MG63 (cell line): Measurements from ENCODE around the gene PANX1. TPM values are rescaled to one million over a fixed set of nuclear protein-coding genes. Genes with fewer than 3 reads are reported as not detected.
"Not testable (repeated sequence)": the region's sequence is repeated elsewhere in the genome, so short reads cannot be mapped to it uniquely, and the experiment has no call there.

Experiments used
- DNase-seq: peaks from one replicate; pipeline ENCODE4 v3.0.0-alpha.2; 2020
- H3K27me3 ChIP-seq: fragments of 250-450 bp; sonication (Bioruptor Pico); 2 replicates; pipeline ENCODE4 v1.5.1; 2020; ENCODE audit warnings: mild to moderate bottlenecking, moderate library complexity
- H3K36me3 ChIP-seq: fragments of 250-450 bp; sonication (Bioruptor Pico); 2 replicates; pipeline ENCODE4 v1.5.1; 2020; ENCODE audit warnings: mild to moderate bottlenecking, moderate library complexity
- H3K4me3 ChIP-seq: fragments of 250-450 bp; sonication (Bioruptor Pico); 2 replicates; pipeline ENCODE4 v1.5.1; 2020; ENCODE audit warnings: mild to moderate bottlenecking, moderate library complexity
- H3K9me3 ChIP-seq: fragments of 250-450 bp; sonication (Bioruptor Pico); 2 replicates; pipeline ENCODE4 v1.5.1; 2020; ENCODE audit warnings: mild to moderate bottlenecking, moderate library complexity
- total RNA-seq: library from RNA; depleted of rRNA; stranded (reverse); fragments of >200 nt; shearing (Covaris generic); gene quantifications from 2 replicates; pipeline ENCODE4 v1.2.3, GENCODE V29; 2014; ENCODE audit warnings: low replicate concordance; rRNA removed

The PANX1 gene
- total RNA-seq = 16.8 and 19.4 TPM in 2 replicates

- peak; percentile 83 for DNase-seq
- no peaks in the 10 kb centered on the region for H3K36me3 ChIP-seq
- H3K27me3 ChIP-seq = no peaks in the 10 kb centered on the region
- peak within 1 kb of the TSS; percentile 97 for H3K4me3 ChIP-seq
- 0 out of 2 replicates have a peak, but pooled peaks cover 3% of the 10 kb centered on the region for H3K9me3 ChIP-seq
Observed at GRCh38 chr11:94128746-94129511, at the start of gene PANX1. TSS of gene PANX1 (plus strand) at chr11:94128841. CDS start at chr11:94129313, 472 bp downstream.

- Histone ChIP-seq H3K27me3 (no peaks in the 10 kb centered on the region), H3K36me3 (no peaks in the 10 kb centered on the region), H3K9me3 (no peaks in the 10 kb centered on the region), H3K4me3 (no peak overlapping the region)
- no peak for DNase-seq
Observed at GRCh38 chr11:94084164-94084563, 44.5 kb upstream of the PANX1 start.

- no peak for DNase-seq
- Histone ChIP-seq H3K36me3 (no peaks in the 10 kb centered on the region), H3K27me3 (no peaks in the 10 kb centered on the region), H3K4me3 (no peak overlapping the region), H3K9me3 (no peaks in the 10 kb centered on the region)
Observed at GRCh38 chr11:94088906-94089305, 39.7 kb upstream of the PANX1 start.

- DNase-seq = no peak
- no peak overlapping the region for H3K4me3 ChIP-seq
- H3K36me3 ChIP-seq = no peaks in the 10 kb centered on the region
Observed at GRCh38 chr11:94089341-94089740, 39.3 kb upstream of the PANX1 start.

GRCh38 chr11:94090401-94090800 lies 38.2 kb upstream of the PANX1 start:
- Histone ChIP-seq H3K9me3 (no peaks in the 10 kb centered on the region), H3K4me3 (no peak overlapping the region), H3K27me3 (no peaks in the 10 kb centered on the region), H3K36me3 (no peaks in the 10 kb centered on the region)
- DNase-seq = no peak

More at GRCh38 chr11:94089341-94089740, 39.3 kb upstream of the PANX1 start:
- no peaks in the 10 kb centered on the region for H3K9me3 ChIP-seq
- H3K27me3 ChIP-seq = no peaks in the 10 kb centered on the region

GRCh38 chr11:94091091-94091490 lies 37.5 kb upstream of the PANX1 start:
- H3K27me3 ChIP-seq = no peaks in the 10 kb centered on the region
- H3K36me3 ChIP-seq = no peaks in the 10 kb centered on the region
- no peaks in the 10 kb centered on the region for H3K9me3 ChIP-seq
- DNase-seq = no peak
- no peak overlapping the region for H3K4me3 ChIP-seq

- Histone ChIP-seq H3K27me3 (no peaks in the 10 kb centered on the region), H3K4me3 (no peak overlapping the region), H3K9me3 (no peaks in the 10 kb centered on the region), H3K36me3 (no peaks in the 10 kb centered on the region)
- DNase-seq = no peak
Observed at GRCh38 chr11:94100253-94100652, 28.4 kb upstream of the PANX1 start.

- H3K36me3 ChIP-seq = no peaks in the 10 kb centered on the region
- H3K9me3 ChIP-seq = no peaks in the 10 kb centered on the region
- H3K27me3 ChIP-seq = no peaks in the 10 kb centered on the region
- no peak for DNase-seq
- H3K4me3 ChIP-seq = no peak overlapping the region
Observed at GRCh38 chr11:94103471-94103870, 25.2 kb upstream of the PANX1 start.

GRCh38 chr11:94104734-94105133 lies 23.9 kb upstream of the PANX1 start:
- DNase-seq = no peak
- H3K36me3 ChIP-seq = no peaks in the 10 kb centered on the region
- H3K4me3 ChIP-seq = no peak overlapping the region
- H3K9me3 ChIP-seq = no peaks in the 10 kb centered on the region
- H3K27me3 ChIP-seq = no peaks in the 10 kb centered on the region

- no peak for DNase-seq
- Histone ChIP-seq H3K27me3 (no peaks in the 10 kb centered on the region), H3K9me3 (no peaks in the 10 kb centered on the region; the same call in 1 of the 2 replicates), H3K36me3 (no peaks in the 10 kb centered on the region), H3K4me3 (no peak overlapping the region)
Observed at GRCh38 chr11:94106716-94107115, 21.9 kb upstream of the PANX1 start.

- DNase-seq = no peak
- Histone ChIP-seq H3K4me3 (no peak overlapping the region), H3K27me3 (no peaks in the 10 kb centered on the region), H3K9me3 (no peaks in the 10 kb centered on the region; the same call in 1 of the 2 replicates), H3K36me3 (no peaks in the 10 kb centered on the region)
Observed at GRCh38 chr11:94107363-94107762, 21.3 kb upstream of the PANX1 start.

GRCh38 chr11:94111241-94111640 lies 17.4 kb upstream of the PANX1 start:
- Histone ChIP-seq H3K36me3 (no peaks in the 10 kb centered on the region), H3K27me3 (no peaks in the 10 kb centered on the region), H3K4me3 (no peak overlapping the region), H3K9me3 (no peaks in the 10 kb centered on the region; the same call in 1 of the 2 replicates)
- no peak for DNase-seq

GRCh38 chr11:94111660-94112059 lies 17.0 kb upstream of the PANX1 start:
- DNase-seq = no peak
- Histone ChIP-seq H3K27me3 (no peaks in the 10 kb centered on the region), H3K9me3 (no peaks in the 10 kb centered on the region; the same call in 1 of the 2 replicates), H3K4me3 (no peak overlapping the region), H3K36me3 (no peaks in the 10 kb centered on the region)

GRCh38 chr11:94112206-94112953 lies 16.3 kb upstream of the PANX1 start:
- DNase-seq = no peak
- H3K27me3 ChIP-seq = no peaks in the 10 kb centered on the region
- no peaks in the 10 kb centered on the region for H3K36me3 ChIP-seq
- H3K4me3 ChIP-seq = no peak overlapping the region
- H3K9me3 ChIP-seq = no peaks in the 10 kb centered on the region; the same call in 1 of the 2 replicates

- Histone ChIP-seq H3K36me3 (no peaks in the 10 kb centered on the region), H3K4me3 (no peak overlapping the region), H3K27me3 (no peaks in the 10 kb centered on the region), H3K9me3 (no peaks in the 10 kb centered on the region)
- no peak for DNase-seq
Observed at GRCh38 chr11:94117197-94117574, 11.5 kb upstream of the PANX1 start.

GRCh38 chr11:94117871-94118270 lies 10.8 kb upstream of the PANX1 start:
- DNase-seq = peak; percentile 40
- Histone ChIP-seq H3K36me3 (no peaks in the 10 kb centered on the region), H3K4me3 (no peak overlapping the region), H3K27me3 (no peaks in the 10 kb centered on the region), H3K9me3 (no peaks in the 10 kb centered on the region)

- H3K27me3 ChIP-seq, H3K9me3 ChIP-seq, DNase-seq, H3K36me3 ChIP-seq, H3K4me3 ChIP-seq: not testable (repeated sequence)
Observed at GRCh38 chr11:94119676-94120075, 9.0 kb upstream of the PANX1 start.
